Midbrain (tissue), 1 donor: ENCODE data around the gene DIRAS1.
"Not testable (repeated sequence)": the region's sequence is repeated elsewhere in the genome, so short reads cannot be mapped to it uniquely, and the experiment has no call there.

Source experiments
- DNase-seq: peaks from one replicate; lab custom pipeline; 2025; lab: John Stamatoyannopoulos, UW

The DIRAS1 gene

DNA sequence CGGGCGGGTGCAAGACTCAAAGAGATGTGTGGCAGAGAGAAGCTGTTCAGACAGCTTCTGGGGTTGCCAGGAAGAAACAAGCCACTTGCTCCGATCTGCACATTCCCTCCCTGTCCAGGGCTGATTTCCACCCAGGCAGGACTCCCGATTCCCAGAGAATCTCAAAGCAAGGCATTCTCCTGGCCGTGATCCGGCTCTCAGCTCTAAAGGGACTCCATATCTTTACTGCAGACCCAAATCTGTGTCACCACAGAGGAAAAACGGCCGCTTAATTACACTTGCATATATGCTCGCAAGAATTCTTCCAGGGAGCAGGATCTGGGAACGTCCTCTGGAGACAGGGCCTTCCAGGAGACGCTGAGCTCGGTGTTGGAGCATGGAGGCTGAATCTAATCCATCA lies 44.3 kb downstream of the DIRAS1 start:
- no peak for DNase-seq

DNA sequence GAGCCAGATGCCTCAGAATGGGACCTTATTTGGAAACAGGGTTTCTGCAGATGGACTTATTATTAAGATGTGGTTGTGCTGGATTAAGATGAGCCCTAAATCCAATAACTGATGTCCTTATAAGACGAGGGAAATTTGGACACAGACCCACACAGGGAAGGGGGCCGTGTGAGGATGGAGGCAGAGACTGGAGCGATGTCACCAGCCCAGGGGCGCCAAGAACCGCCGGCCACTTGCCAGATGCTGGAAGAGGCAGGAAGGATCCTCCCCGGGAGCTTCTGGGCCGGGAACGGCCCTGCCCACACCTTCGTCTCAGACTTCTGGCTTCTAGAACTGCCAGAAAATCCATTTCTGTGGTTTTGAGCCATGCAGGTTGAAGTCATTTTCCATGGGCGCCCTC lies 45.3 kb downstream of the DIRAS1 start:
- DNase-seq: no peak

DNA sequence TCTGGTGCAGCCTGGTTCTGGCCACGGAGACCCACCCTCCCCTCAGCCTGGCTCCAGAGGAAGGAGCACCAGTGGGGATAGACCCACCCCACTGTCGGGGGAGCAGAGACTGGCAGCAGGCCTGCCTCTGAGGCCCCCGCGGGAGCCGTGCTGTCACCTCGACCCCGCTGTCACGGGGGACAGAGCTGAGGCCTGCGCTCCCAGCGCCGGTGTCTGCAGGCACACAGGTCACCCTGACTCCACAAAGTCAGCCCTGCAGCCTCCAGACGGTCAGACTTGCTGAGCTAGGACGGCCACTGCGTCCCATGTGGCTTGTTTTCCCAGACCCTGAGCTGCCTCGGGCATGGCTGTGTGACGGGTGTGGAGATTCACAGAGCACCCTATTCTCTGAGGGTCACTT lies 51.0 kb downstream of the DIRAS1 start:
- DNase-seq: no peak

DNA sequence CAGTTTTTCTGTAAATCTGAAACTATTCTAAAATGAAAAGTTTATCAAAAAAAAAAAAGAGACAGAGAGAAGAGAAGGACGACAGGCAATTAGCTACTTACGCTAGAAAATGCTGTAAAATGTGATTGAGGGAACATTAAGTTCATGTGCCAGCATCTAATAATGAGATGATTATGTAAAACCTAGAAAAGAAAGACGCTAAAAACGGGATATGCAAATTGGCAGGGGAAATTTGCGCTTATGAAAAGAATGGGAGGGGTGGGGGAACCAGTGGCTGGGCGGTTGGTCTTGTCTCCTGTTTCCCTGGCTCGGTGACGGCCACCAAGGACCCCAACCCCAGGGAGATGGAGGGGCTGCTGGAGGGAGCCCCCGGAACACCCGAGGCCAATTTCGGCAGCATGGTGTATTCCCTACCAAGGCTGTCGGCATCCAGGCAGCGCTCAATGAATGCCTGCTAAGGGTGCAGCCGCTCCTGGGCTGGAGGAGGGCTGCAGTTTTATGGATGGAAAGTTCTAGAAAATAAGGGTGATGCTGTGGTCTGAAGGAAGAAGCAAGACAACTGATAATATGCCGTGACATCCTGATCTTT lies 52.9 kb downstream of the DIRAS1 start:
- no peak for DNase-seq

DNA sequence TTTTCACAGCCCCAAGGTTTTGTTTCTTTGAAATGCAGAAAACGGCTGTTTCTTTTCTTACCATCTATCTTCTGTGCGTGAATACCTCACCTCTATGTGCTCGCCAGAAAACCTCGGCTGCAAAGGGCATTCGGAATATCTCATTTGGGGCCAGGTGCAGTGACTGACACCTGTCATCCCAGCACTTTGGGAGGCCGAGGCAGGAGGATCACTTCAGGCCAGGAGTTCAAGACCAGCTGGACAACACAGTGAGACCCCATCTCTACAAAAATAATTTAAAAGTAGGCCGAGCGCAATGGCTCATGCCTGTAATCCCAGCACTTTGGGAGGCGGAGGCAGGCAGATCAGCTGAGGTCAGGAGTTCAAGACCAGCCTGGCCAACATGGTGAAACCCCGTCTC lies 53.8 kb downstream of the DIRAS1 start:
- not testable (repeated sequence) for DNase-seq

DNA sequence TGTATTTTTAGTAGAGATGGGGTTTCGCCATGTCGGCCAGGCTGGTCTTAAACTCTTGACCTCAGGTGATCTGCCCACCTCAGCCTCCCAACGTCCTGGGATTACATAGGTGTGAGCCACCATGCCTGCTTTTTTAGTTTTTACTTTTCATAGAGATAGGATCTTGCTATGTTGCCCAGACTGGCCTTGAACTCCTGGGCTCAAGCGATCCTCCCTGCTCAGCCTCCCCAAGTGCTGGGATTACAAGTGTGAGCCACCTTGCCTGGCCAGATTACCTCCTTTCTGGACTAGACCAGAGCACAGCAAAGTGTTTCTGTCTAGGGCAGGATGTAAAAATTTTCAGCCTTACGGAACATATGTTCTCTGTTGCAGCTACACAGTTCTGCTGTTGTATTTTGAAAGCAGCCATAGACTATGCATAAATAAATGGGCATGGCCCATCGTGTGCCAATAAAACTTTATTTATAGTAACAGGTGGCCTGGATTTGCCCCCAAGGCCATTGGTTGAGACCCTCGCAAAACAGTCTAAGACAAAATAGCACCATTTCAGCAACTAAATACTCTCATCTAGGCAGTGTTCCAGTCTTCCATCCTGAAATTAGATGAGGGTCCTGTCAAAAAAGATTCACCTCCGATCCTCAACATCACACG lies 54.7 kb downstream of the DIRAS1 start:
- no peak for DNase-seq

DNA sequence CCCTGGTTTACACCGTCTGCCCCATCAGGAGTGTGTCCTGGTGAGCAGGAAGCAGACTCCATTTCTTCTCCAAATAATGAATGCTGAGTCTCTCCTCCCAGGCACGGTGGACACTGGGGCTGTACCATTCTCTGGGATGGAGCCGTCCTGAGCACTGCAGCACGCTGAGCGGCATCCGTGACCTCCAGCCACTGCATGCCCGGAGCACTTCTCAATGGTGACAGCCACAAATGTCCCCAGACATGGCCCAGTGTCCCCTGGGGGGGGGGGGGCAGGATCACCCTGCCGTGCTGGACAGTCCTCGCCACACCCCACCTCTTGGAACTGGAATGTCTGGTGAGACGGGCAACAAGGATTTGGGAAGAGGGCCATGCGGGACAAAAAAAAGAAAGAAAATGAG lies 56.1 kb downstream of the DIRAS1 start:
- no peak for DNase-seq
